HG03060 (cell line): ENCODE results near the gene ATP8B3.

ENCODE experiments used
- ATAC-seq: cut with Tn5 transposase; IDR thresholded peaks from one replicate; pipeline ENCODE4 v1.9.1; 2021; ENCODE audit warnings: low read depth, moderate number of reproducible peaks; ENCODE audit not compliant: unreplicated experiment

Gene ATP8B3

GRCh38 chr19:1748115-1748872 is 63.8 kb downstream of the ATP8B3 start:
- no peak for ATAC-seq

GRCh38 chr19:1747285-1748114 is 64.6 kb downstream of the ATP8B3 start:
- no peak for ATAC-seq

GRCh38 chr19:1746401-1747284 is 65.4 kb downstream of the ATP8B3 start:
- no peak for ATAC-seq

- no peak for ATAC-seq
Measured at GRCh38 chr19:1745589-1746031, 66.5 kb downstream of the ATP8B3 start.

GRCh38 chr19:1744822-1745563 is 67.1 kb downstream of the ATP8B3 start:
- no peak for ATAC-seq

GRCh38 chr19:1744133-1744665 is 67.9 kb downstream of the ATP8B3 start:
- no peak for ATAC-seq

GRCh38 chr19:1742989-1743696 is 68.9 kb downstream of the ATP8B3 start:
- ATAC-seq = no peak

- no peak for ATAC-seq
Measured at GRCh38 chr19:1739960-1740629, 72.0 kb downstream of the ATP8B3 start.

- ATAC-seq = no peak
Measured at GRCh38 chr19:1736927-1737326, 75.1 kb downstream of the ATP8B3 start.

GRCh38 chr19:1736280-1736679 is 75.8 kb downstream of the ATP8B3 start:
- no peak for ATAC-seq

- no peak for ATAC-seq
Measured at GRCh38 chr19:1734321-1734966, 77.6 kb downstream of the ATP8B3 start.
